Calu3 (cell line): Measurements from ENCODE around the gene NUDT1. TPM values are rescaled to one million over a fixed set of nuclear protein-coding genes. Genes with fewer than 3 reads are reported as not detected.

Source experiments
- BruUV-seq: library from RNA; stranded (reverse); fragments of 400-500 nt; replicated peaks from 2 replicates; lab custom pipeline; 2021; lab: Mats Ljungman, UMichigan
- CTCF ChIA-PET: fragments of 300-600 bp; sonication (Branson Sonifier 250); formaldehyde crosslinking; loops from one replicate; lab custom pipeline; 2022; ENCODE audit warnings: antibody characterized with exemption; lab: Charles Lee
- DNase-seq: peaks from one replicate; pipeline ENCODE4 v3.0.0; 2022
- H3K27ac Mint-ChIP-seq: one replicate; pipeline ENCODE4 v1.8.0; 2022; ENCODE audit warnings: mixed read lengths; ENCODE audit not compliant: unreplicated experiment
- H3K27me3 Mint-ChIP-seq: one replicate; pipeline ENCODE4 v1.8.0; 2022; ENCODE audit warnings: mixed read lengths; ENCODE audit not compliant: unreplicated experiment
- H3K36me3 Mint-ChIP-seq: one replicate; pipeline ENCODE4 v1.8.0; 2022; ENCODE audit warnings: mild to moderate bottlenecking, moderate library complexity, mixed read lengths; ENCODE audit not compliant: insufficient read depth, unreplicated experiment
- H3K4me1 Mint-ChIP-seq: one replicate; pipeline ENCODE4 v1.8.0; 2022; ENCODE audit warnings: mild to moderate bottlenecking, low read depth, mixed read lengths; ENCODE audit not compliant: unreplicated experiment
- H3K4me3 Mint-ChIP-seq: one replicate; pipeline ENCODE4 v1.8.0; 2022; ENCODE audit warnings: mild to moderate bottlenecking, low read depth, moderate library complexity, mixed read lengths; ENCODE audit not compliant: unreplicated experiment
- H3K9me3 Mint-ChIP-seq: one replicate; pipeline ENCODE4 v1.8.0; 2022; ENCODE audit warnings: low read depth, mixed read lengths; ENCODE audit not compliant: unreplicated experiment
- intact Hi-C: fragments of 100-400 bp; cut with micrococcal nuclease; formaldehyde crosslinking; loops from one replicate; pipeline ENCODE4 v1.10.0; 2022; ENCODE audit not compliant: unreplicated experiment
- total RNA-seq: library from RNA; stranded (reverse); gene quantifications from 2 replicates; pipeline ENCODE4 v1.2.3, GENCODE V29; 2022
- TF ChIP-seq, protein P1 (sequence below): fragments of 200-600 bp; IDR thresholded peaks from one replicate; pipeline ENCODE4 v1.8.0; 2022; ENCODE audit warnings: antibody characterized with exemption; ENCODE audit not compliant: unreplicated experiment

Gene NUDT1
- total RNA-seq, 1 experiment from 2014 or later, result 65.6 TPM

DNA sequence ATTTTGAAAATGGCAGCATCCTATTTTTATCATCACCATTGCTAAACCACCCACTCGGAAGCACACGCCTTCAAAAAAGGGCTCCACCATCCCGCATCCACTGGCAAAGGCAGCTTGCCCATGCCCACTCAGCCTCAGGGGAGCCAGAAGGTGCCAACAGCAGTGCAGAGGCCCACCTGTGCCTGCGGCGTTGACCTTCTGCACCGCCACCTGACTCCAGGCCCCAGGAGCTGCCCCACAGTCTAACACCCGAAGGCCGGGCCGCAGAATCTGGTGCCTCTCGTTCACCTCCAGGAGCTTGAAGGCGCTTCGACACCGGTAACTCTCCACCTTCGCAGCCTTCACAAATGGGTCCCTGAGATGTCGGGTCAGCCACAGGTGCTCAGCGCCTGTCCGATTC is 2.8 kb upstream of the NUDT1 start:
- no peaks in the 10 kb centered on the region for H3K9me3 Mint-ChIP-seq
- H3K4me1 Mint-ChIP-seq, result peaks cover 8% of the 10 kb centered on the region
- peaks cover 74% of the 10 kb centered on the region for H3K36me3 Mint-ChIP-seq
- intact Hi-C loops, result no loop called here
- TF ChIP-seq, protein P1, sequence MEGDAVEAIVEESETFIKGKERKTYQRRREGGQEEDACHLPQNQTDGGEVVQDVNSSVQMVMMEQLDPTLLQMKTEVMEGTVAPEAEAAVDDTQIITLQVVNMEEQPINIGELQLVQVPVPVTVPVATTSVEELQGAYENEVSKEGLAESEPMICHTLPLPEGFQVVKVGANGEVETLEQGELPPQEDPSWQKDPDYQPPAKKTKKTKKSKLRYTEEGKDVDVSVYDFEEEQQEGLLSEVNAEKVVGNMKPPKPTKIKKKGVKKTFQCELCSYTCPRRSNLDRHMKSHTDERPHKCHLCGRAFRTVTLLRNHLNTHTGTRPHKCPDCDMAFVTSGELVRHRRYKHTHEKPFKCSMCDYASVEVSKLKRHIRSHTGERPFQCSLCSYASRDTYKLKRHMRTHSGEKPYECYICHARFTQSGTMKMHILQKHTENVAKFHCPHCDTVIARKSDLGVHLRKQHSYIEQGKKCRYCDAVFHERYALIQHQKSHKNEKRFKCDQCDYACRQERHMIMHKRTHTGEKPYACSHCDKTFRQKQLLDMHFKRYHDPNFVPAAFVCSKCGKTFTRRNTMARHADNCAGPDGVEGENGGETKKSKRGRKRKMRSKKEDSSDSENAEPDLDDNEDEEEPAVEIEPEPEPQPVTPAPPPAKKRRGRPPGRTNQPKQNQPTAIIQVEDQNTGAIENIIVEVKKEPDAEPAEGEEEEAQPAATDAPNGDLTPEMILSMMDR, result no peak
- no peak overlapping the region for H3K4me3 Mint-ChIP-seq
- no peak overlapping the region for H3K27ac Mint-ChIP-seq
- H3K27me3 Mint-ChIP-seq, result no peaks in the 10 kb centered on the region
- BruUV-seq, result no TSS peak
- CTCF ChIA-PET, result no interaction called here
- DNase-seq, result no peak

DNA sequence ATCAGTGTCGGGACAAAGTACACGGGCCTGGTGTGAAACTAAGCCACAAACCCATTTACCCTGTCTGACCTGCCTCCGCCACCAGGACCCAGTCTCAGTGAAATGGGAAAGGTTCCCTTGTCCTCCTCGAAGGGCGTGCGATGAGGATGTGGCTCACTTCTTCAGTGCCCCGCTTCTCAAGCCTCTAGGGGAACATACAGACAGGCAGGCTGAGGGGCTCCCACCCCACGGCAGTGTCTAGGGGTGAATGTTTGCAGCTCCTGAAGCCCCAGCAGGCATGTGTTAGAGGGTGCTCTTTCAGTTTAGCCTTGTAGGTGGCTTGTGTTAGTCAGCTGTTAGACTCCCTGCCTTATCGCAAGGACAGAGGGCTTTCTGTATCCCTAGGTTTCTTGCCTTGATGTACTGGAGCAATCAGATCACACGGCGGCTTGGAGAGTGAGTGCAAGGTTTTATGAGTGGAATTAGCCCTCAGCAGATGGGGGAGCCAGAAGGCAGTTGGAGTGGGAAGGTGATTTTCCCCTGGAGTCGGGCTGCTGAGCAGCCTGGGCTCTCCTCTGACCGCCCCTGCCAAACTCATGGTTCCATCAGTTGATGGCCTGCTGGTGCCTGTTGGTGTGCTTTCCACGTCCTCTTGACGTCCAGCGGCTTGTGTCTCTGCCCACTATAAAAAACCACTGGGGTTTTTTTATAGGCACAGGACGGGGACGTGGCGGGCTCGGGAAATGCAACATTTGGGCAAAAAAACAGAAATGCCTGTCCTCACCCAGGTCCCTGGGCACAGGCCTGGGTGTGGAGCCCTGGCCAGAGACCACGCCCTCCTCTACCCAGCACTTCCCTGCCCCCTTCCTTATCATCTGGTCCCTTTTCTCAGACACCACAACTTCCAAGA is 759 bp downstream of the NUDT1 start:
- H3K9me3 Mint-ChIP-seq, result no peaks in the 10 kb centered on the region
- peak overlapping the region; percentile 71 for H3K27ac Mint-ChIP-seq
- TF ChIP-seq, protein P1, result peak; percentile 12
- TSS peak; percentile 73 for BruUV-seq
- H3K4me3 Mint-ChIP-seq, result peak overlapping the region; percentile 95
- intact Hi-C loops, result no loop called here
- H3K27me3 Mint-ChIP-seq, result no peaks in the 10 kb centered on the region
- H3K36me3 Mint-ChIP-seq, result peaks cover 49% of the 10 kb centered on the region
- peak; percentile 53 for DNase-seq
- H3K4me1 Mint-ChIP-seq, result peaks cover 9% of the 10 kb centered on the region
- CTCF ChIA-PET, result interaction anchor here (0.5 to 1.1 kb wide), 3 partner anchors 84 to 388 kb away, joined by 3 to 11 read pairs (median 3); partner anchors contain the start of gene EIF3B

DNA sequence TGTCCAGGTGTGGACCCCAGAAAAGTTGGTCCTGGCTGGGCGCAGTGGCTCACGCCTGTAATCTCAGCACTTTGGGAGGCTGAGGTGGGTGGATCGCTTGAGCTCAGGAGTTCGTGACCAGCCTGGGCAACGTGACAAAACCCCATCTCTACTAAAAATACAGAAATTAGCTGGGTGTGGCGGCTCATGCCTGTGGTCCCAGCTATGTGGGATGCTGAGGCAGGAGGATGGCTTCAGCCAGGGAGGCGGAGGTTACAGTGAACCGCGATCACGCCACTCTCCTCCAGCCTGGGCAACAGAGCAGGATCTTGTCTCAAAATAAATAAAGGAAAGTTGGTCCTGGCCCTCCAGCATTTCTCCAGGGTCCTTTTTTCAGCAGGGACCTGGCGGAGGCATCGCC is 1.4 kb downstream of the NUDT1 start:
- H3K27ac Mint-ChIP-seq, result no peak overlapping the region
- no peak for DNase-seq
- peaks cover 46% of the 10 kb centered on the region for H3K36me3 Mint-ChIP-seq
- H3K4me1 Mint-ChIP-seq, result peaks cover 15% of the 10 kb centered on the region
- TF ChIP-seq, protein P1, result no peak
- CTCF ChIA-PET, result no interaction called here
- H3K27me3 Mint-ChIP-seq, result no peaks in the 10 kb centered on the region
- H3K4me3 Mint-ChIP-seq, result peak overlapping the region; percentile 95
- intact Hi-C loops, result no loop called here
- H3K9me3 Mint-ChIP-seq, result no peaks in the 10 kb centered on the region
- BruUV-seq, result no TSS peak

DNA sequence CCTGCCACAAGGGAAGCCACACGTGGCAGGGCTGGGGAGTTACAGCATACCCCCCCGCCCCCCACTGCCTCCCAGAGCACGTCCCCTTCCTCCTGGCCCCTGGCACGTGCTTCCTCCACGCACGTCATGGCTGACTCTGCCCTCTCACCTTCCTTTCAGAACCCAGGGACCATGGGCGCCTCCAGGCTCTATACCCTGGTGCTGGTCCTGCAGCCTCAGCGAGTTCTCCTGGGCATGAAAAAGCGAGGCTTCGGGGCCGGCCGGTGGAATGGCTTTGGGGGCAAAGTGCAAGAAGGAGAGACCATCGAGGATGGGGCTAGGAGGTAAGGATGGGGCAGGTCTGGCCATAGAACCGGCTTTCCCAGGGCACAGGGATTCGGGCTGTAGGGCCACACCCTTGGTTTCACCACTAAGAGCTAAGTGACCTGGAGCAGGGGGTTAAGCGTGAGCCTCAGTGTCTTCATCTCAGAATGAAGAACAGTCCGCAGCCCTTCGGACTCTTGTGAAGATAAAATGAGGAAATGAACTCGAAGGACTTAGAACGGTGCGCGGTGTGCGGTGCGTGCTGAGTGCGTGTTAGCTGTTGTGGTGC is 2.5 kb downstream of the NUDT1 start:
- Mint-ChIP-seq H3K4me1 (peaks cover 26% of the 10 kb centered on the region), H3K9me3 (no peaks in the 10 kb centered on the region), H3K27me3 (no peaks in the 10 kb centered on the region), H3K36me3 (peaks cover 47% of the 10 kb centered on the region), H3K27ac (no peak overlapping the region), H3K4me3 (no peak overlapping the region)
- CTCF ChIA-PET, result no interaction called here
- intact Hi-C loops, result no loop called here
- no peak for DNase-seq
- TF ChIP-seq, protein P1, result no peak
- BruUV-seq, result no TSS peak
